Stimulated activated CD8-positive, alpha-beta memory T cell treated with anti-CD3 and anti-CD28 coated beads, Interleukin-7, amount 100 ng/mL, for 1 hour (primary cell): ENCODE data around the gene RPL29.

Source experiments
- DNase-seq, 2 donors: peaks; one replicate each; pipeline ENCODE4 v3.0.0-alpha.2; 2020; ENCODE audit warnings: low read depth in 2 of 2

The RPL29 gene

GRCh38 chr3:52025453-52025852 lies 29.8 kb upstream of the RPL29 start:
- DNase-seq: no peak

GRCh38 chr3:52024765-52025452 lies 29.2 kb upstream of the RPL29 start:
- no peak for DNase-seq

GRCh38 chr3:52023860-52024764 lies 28.4 kb upstream of the RPL29 start:
- no peak for DNase-seq

- no peak for DNase-seq
Observed at GRCh38 chr3:52023101-52023770, 27.5 kb upstream of the RPL29 start.

GRCh38 chr3:52022323-52023100 lies 26.8 kb upstream of the RPL29 start:
- no peak for DNase-seq

GRCh38 chr3:52021489-52022268 lies 26.0 kb upstream of the RPL29 start:
- DNase-seq: no peak

GRCh38 chr3:52020796-52021195 lies 25.1 kb upstream of the RPL29 start:
- no peak for DNase-seq

- no peak for DNase-seq
Observed at GRCh38 chr3:52019352-52020080, 23.8 kb upstream of the RPL29 start.

- DNase-seq: no peak
Observed at GRCh38 chr3:52018319-52019000, 22.8 kb upstream of the RPL29 start.

GRCh38 chr3:52017586-52017985 lies 21.9 kb upstream of the RPL29 start:
- no peak for DNase-seq

- DNase-seq: no peak
Observed at GRCh38 chr3:52015438-52016228, 19.9 kb upstream of the RPL29 start.

- DNase-seq: no peak
Observed at GRCh38 chr3:52014613-52015012, 18.9 kb upstream of the RPL29 start.

GRCh38 chr3:52013802-52014598 lies 18.3 kb upstream of the RPL29 start:
- DNase-seq: no peak

- DNase-seq: no peak
Observed at GRCh38 chr3:52012699-52013098, 17.0 kb upstream of the RPL29 start.

- DNase-seq: no peak
Observed at GRCh38 chr3:52010431-52010830, 14.7 kb upstream of the RPL29 start.

- no peak for DNase-seq
Observed at GRCh38 chr3:52007291-52007690, 11.6 kb upstream of the RPL29 start.

GRCh38 chr3:52006820-52007133 lies 11.1 kb upstream of the RPL29 start:
- no peak for DNase-seq
